GM18909 (cell line): ENCODE data around the gene ZKSCAN7.
"Not testable (repeated sequence)": the region's sequence is repeated elsewhere in the genome, so short reads cannot be mapped to it uniquely, and the experiment has no call there.

Experiments
- ATAC-seq: cut with Tn5 transposase; IDR thresholded peaks from one replicate; pipeline ENCODE4 v1.9.1; 2021; ENCODE audit warnings: mild to moderate bottlenecking; ENCODE audit not compliant: unreplicated experiment, poor library complexity

The ZKSCAN7 gene

DNA sequence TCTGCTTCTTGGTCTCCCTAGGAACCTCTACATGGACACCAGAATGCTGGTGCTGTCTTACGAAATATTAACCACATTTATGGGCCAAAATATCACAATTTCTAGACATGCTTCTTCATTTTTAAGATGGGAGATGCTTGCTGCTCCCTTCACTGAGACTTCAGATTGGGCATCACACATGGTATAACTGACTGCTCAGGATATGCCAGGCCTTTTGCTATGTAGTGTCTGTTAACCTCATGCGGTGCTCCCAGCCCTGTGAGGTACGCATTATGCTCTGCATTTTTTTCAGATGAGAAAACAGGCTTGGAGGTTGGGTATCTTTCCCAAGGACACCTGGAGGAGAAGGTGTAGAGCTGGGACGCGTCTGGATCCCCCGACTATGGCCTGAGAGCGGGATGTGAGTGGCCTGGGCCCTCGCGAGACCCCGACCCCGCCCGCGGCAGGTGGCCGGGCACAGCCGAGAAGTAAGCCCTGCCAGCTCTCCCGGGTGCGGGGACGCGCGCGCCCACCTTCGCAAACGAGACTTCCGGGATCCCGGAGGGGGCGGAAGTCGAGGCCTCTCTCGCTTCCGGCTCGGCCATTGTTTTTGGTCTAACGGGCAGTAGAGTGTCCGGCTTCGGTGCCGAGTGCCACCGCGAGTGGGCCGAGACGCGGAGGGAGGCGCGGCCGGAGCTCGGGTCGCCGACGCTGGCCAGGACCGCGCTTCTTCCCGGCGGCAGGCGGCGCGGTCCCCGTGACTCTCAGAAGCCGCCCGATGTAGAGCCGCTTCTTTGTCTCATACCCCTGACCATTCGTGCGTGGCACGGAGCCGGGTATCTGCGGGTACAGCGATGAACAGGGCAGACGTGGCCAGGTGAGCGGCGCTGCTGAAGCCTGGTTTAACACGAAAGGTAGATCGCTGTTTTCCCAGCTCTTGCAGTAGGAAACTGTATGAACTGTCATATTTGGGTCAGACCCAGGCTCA is at the start of gene ZKSCAN7:
TSS of gene ZKSCAN7 (plus strand) at position 568 of the 967 bp plus-strand sequence. CDS start 1,855 bp downstream, outside the sequence.
- peak; percentile 64 for ATAC-seq

DNA sequence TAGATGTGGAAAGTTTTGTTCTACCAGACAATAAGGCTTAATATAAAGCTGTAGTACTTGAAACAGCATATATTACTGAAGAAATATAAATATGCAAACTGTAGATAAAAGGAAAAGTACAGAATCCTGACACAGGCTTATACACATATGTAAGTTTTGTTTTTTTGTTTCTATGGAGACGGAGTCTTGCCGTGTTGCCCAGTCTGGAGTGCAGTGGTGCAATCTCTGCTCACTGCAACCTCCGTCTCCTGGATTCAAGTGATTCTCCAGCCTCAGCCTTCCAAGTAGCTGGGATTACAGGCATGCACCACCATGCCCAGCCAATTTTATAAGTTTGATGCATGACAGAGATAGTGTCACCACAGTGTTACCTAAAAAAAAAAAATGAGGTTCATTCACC is 48.4 kb upstream of the ZKSCAN7 start:
- no peak for ATAC-seq

DNA sequence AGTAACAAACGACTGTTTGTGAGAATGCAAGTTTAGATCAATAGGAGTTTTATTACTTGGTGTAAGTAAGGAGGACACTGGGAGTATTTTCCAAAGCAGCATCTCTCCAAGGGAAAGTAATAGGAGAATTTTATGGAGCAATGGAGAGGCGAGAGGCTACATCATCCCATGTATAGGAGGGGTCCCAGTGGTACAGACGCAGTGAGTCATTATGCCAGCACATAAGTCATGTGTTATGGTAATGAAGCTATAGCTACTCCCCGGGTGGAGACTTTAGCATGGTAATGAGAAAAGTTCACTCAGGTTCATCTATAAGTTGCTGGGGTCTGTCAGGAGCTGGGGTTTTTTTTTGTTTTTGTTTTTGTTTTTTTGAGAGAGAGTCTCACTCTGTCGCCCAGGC is 48.0 kb upstream of the ZKSCAN7 start:
- no peak for ATAC-seq

DNA sequence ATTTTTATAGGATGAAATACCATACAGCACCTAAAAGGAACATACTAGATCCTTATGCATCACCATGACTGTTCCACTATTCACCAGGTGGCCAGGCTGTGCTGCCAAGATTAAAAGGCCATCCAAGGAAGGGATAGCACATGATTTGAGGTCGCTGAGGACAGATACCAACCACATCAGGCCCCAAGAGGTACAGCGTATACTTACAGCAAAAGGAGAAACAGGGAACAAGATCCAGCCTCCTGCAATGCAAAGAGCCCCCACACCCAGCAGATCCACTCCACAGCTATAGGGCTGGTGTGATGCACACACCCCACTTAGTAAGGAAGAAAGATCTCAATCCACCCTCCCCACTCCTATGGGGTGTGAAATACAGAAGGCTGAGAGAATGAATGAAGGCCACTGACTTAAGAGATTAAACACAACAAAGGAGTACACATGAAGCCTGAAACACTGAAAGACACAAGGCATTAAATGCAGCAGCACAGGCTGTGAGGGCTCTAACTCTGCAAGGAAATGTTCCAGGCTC is 45.5 kb upstream of the ZKSCAN7 start:
- ATAC-seq = no peak

DNA sequence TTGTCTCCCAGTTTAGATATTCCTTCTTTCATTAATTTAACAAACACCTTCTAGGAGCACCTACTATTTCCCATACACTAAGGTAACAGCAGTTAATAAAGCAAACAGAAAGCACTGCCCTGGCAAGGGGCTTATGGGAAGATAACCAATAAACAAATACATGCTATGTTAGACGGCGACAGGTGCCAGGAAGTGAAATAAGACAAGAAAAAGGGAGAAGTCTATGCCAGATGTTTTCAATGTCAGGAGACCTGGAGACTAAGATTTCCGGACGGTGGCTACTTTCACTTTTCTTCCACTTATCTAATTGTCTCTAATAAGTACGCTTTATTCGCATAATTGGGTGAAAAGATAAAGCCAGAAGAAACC is 45.0 kb upstream of the ZKSCAN7 start:
- peak; percentile 47 for ATAC-seq

DNA sequence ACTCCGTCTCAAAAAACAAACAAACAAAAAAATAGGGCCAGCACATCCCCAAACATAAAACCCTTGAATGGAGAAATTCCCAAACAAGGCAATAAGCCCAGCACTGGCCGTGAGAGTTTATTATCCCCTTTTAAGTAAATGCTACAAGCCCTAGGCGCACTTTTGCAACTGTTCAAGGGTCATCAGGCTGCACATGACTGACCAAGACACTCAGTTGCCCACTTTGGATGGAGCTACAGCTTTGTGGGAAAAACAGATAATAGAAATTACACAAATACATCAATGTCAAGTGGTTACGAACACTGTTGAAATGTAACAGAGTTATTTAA is 43.8 kb upstream of the ZKSCAN7 start:
- no peak for ATAC-seq

DNA sequence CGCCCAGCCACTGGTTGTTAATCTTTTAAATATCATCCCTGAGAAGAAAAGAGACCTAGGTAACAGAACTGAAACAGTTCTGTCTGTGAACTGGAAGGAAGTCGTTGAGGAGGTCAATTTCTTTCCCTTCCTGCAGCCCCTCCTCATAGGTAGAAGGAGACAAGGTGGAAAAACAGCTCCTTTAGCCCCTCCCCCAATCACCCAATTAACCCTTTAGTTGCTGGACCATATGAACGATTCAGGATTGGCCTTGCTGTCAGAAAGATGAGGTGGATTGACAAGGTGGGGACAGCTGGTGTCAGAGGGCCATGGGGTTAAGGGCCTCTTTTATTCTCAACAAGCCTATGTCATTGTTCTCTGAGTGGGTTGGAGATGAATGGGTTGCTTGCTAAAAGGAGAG is 41.5 kb upstream of the ZKSCAN7 start:
- ATAC-seq = no peak

DNA sequence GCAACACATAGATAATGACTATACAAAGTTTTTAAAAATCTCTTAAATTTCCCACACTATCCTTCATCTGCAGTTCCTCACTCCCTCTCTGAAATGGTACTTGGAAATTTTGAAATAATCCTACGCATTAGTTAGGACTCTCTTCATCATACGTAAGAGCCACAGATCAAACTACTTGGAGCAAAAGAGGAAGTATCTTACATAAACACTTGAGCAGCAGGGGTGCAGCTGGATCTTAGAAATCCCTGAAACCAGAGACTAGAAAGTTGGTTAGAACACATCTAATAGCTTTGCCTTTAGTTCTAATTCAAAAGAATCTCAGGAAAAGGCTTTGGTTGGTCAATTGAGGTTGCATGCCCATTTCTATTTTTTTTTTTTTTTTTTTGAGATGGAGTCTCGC is 38.8 kb upstream of the ZKSCAN7 start:
- no peak for ATAC-seq

DNA sequence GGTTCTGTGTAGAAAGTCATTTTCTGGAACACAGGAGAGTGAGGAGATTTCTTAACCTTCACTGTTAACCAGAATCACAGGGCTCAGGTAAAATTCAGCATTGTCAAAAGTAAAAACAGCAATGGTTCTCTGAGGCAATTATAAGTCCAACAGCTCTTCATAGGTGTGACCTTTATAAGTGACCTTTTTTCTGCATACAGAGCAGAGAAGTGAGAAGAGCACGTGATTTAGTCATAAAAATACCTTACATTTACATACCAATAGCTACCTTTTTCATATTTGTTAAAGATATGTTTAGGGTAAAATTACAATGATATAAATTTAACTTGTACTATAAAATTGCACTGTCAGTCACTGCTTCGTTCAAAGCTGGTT is 36.2 kb upstream of the ZKSCAN7 start:
- no peak for ATAC-seq

DNA sequence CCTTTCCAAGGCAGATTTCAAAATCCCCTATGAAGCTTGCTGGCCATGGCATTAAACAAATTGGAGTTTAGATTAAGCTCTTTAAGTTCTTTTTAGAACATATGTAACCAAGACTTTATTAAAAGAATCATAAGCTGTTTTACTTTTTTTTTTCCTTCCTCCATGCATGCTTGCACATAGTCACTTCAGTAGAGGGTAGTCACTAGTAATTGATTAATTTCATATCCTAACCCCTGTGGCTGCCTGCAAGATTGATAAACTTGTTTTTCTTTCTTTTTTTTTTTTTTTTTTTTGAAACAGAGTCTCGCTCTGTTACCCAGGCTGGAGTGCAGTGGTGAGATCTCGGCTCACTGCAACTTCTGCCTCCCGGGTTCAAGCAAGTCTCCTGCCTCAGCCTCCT is 33.3 kb upstream of the ZKSCAN7 start:
- no peak for ATAC-seq

DNA sequence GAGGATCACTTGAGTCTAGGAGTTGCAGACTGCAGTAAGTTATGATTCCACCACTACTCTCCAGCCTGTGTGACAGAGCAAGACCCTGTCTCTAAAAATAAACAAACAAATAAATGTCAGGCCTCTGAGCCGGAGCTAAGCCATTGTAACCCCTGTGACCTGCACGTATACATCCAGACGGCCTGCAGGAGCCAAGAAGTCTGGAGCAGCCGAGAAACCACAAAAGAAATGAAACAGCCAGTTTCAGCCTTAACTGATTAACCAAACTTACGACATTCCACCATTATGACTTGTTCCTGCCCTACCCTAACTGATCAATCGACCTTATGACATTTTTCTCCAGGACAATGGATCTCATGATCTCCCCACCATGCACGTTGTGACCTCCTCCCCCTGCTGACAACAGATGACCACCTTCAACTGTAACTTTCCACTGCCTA is 32.5 kb upstream of the ZKSCAN7 start:
- no peak for ATAC-seq

DNA sequence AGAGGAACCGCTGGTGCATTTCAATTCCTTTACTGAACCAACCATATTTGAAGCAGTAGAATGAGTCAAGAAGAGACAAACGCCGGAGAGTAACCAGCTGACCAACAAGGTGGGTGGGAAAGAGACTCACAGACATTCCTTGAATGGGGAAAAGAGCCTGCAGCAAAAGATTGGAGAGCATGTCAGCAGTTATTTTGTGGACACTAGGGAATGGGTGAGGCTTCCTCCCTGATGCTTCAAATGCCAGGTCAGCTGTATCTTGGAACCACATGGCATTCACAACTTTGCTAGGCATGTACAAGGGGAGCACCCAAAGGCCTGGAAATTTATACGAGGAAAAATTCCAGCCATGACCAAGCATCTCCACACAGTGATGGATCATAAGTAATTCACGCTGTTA is 29.9 kb upstream of the ZKSCAN7 start:
- ATAC-seq = no peak

DNA sequence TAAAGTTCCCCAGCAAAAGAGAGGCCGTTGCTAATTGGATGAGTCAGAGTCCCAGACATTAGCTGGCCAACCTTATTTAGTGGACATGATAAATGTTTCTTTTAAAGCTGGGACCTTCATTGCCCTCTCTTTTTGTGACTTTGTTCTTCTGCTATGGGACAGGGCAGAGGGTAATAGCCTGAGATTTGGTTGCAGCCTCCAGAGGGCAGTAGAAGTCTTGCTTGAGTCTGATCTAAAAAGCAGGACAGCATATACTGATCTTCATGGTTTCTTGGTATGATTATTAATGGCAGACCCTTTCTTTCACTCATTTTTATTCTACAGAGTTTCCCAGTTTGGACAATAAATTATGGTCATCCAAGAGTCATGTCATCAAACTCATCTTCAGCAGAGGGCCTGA is 25.1 kb upstream of the ZKSCAN7 start:
- no peak for ATAC-seq

DNA sequence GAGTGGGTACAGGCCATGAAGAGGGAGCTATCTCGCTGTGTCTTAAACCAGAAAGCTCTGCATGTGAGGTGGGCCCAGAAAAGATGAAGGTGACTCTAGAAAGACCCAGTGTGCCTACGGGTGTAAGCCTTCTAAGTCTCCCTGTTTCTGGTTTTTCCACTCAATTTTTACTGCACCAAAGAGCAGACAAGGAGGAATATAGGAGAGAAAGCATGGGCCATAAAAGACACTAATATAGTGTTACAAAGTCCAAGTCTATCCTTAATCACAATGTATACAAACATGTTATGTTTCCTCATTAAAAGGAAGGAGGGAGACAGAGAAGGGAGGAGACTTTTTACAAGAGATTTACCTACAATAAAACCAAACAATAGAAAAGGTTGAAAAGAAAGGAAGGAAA is 24.1 kb upstream of the ZKSCAN7 start:
- ATAC-seq = no peak

DNA sequence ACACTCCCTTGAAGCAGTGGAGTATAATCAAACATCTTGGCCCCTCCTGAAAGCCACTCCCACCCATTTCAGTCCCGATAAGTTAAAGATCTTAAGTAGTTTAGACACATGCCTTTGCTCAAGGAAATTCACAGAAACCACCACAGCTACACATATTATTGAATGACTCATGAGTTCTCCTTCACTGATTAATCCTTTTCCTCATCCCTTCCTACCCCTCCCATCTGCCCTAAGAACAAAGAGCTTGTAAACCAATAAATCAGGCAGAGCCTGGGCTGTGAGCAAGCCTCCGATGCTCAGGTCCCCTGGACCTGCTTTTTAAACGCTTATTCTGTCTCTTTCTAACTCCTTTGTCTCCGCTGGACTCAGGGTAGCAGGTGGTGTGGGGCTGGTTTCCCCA is 20.3 kb upstream of the ZKSCAN7 start:
- ATAC-seq = not testable (repeated sequence)

DNA sequence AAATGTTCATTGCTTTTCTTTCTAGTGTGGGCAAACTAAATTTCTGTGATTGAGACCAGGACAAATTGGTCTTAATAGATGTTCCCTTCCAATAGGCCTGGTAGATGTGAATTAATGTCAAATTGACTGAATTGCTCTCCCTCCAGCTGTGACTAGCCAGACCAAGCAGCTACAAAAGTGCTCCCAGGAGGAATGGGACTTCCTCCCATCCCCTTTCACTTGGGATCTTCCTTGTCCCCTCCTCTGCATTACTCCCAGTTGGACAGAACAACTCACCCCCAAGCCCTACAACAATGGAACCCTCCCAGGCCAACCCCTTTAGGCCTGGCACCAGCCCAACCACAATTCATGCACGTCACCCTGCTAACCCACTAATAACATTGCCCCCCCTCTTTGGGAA is 19.6 kb upstream of the ZKSCAN7 start:
- no peak for ATAC-seq

DNA sequence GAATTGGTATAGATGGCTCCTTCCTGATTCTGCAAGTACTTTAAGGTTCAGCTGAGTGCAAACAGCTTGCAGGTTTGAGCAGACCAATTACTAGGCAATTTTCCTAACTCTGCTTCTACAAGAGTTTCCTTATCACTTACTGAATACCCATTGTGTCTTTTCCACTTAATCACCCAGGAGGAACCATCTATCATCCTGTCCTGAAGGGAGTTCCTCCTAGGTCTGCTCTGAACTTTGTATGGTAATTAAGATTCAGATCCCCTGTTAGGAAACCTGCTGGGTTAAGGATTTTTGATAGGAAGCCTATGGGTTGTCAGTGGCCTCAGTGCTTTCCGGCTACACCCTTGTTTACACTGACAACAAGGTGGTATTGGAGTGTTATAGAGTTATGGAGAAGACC is 10.2 kb upstream of the ZKSCAN7 start:
- ATAC-seq = not testable (repeated sequence)

DNA sequence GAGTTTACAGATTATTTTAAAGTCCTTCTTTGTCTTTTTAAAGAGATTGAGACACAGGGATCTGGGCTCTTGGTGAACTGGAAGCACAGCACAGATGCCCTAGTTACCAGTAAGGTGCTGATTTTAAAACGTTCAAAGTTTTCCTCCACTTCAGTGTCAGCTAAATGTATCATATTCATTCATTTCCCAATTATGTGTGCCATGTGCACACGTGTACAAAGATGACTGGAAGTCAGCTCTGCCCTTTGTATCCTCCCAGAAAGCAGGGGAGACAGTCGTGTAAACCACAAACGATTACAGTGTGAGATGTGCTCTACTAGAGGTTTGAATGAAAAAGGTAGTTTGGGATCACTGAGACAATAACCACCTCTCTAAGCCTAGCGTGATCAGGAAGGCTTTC is 730 bp downstream of the ZKSCAN7 start:
- no peak for ATAC-seq

DNA sequence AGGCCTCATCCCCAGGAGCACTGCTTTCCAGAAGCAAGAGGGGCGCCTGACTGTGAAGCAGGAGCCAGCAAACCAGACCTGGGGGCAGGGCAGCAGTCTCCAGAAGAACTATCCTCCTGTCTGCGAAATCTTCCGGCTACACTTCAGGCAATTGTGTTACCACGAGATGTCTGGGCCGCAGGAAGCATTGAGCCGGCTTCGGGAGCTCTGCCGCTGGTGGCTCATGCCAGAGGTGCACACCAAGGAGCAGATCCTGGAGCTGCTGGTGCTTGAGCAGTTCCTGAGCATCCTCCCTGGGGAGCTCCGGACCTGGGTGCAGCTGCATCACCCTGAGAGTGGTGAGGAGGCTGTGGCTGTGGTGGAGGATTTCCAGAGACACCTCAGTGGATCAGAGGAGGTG is 2.1 kb downstream of the ZKSCAN7 start:
- no peak for ATAC-seq

DNA sequence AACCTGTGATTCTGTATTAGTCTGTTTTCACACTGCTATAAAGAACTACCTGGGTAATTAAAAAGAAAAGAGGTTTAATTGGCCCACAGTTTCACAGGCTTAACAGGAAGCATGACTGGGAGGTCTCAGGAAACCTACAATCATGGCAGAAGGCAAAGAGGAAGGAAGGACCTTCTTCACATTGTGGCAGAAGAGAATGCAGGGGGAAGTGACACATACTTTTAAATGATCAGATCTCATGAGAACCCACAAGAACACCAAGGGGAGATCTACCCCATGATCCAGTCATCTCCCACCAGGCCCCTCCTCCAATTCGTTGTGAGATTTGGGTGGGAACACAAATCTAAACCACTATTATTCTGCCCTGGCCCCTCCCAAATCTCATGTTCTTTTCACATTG is 6.1 kb downstream of the ZKSCAN7 start:
- no peak for ATAC-seq

DNA sequence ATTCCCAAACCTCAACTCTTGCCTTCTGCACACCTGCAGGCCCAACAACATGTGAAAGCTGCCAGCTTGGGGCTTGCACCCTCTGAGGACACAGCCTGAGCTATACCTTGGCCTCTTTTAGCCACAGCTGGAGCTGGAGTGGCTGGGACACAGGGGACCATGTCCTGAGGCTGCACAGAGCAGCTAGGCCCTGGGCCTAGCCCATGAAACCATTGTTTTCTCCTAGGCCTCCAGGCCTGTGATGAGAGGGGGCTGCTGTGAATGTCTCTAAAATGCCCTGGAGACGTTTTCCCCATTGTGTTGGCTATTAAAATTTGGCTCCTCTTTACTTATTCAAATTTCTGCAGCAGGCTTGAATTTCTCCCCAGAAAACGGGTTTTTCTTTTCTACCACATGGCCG is 7.2 kb downstream of the ZKSCAN7 start:
- ATAC-seq = no peak

DNA sequence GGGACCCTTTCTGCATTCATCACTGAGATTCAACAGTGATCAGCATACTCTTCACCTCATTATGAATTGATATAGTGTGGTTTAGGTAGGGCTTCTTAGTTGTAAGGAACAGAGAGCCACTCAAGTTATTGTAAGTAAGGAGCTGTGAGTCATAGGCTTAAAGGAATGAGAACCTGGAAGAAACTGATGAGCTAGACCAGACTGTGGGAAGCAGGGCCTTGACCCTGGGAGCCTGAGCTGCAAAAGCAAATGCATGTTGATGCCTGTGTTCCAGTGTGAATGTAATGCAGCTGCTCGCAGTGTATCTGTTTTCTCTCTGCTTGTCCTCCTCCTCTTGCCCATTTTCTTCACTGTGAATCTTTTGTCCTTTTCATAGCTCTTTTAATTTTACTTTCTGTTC is 13.6 kb downstream of the ZKSCAN7 start:
- no peak for ATAC-seq
